ENCODE measurements around the gene MUC5AC.
"Not testable (repeated sequence)": the region's sequence is repeated elsewhere in the genome, so short reads cannot be mapped to it uniquely, and the experiment has no call there.

Gene MUC5AC

DNA sequence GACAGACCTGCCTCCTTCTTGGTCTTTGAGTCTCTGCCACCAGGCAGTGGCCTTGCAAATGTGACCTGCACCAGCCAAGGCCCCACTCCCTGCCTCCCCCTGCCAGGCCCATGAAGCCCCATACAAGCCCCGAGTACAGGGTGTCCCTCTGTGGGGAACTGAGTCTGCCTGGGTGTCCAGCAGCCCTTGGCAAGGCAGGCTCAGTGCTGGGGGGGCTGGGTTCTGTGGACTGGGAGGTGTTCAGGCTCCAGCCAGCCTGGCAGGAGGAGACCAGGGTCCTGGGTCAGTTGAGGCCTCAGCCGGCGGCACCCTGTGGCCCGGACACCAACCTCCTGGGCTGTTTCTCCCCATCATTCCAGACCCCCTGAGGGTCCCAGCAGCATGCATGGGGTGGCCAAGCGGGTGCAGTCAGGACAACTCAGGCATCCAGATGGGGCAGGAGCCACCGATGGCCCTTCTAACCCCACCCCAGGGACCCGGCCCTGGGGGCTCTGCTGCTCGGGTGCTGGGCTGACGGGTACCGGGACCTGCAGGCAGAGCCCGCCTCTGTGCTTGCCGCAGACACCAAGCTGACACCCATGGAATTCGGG, 5.7 kb downstream of the MUC5AC start:
- DNase-seq: no peak

GRCh38 chr11:1163911-1164735, 6.4 kb downstream of the MUC5AC start:
- DNase-seq: no peak

DNA sequence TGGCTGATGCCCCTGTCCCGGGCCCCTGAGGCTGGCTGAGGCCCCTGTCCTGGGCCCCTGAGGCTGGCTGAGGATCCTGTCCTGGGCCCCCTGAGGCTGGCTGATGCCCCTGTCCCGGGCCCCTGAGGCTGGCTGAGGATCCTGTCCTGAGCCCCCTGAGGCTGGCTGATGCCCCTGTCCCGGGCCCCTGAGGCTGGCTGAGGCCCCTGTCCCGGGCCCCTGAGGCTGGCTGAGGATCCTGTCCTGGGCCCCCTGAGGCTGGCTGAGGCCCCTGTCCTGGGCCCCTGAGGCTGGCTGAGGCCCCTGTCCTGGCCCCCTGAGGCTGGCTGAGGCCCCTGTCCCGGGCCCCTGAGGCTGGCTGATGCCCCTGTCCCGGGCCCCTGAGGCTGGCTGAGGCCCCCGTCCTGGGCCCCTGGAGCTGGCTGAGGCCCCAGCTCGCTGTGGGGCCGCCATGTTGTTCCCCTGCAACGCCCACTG, 7.1 kb downstream of the MUC5AC start:
- not testable (repeated sequence) for DNase-seq

DNA sequence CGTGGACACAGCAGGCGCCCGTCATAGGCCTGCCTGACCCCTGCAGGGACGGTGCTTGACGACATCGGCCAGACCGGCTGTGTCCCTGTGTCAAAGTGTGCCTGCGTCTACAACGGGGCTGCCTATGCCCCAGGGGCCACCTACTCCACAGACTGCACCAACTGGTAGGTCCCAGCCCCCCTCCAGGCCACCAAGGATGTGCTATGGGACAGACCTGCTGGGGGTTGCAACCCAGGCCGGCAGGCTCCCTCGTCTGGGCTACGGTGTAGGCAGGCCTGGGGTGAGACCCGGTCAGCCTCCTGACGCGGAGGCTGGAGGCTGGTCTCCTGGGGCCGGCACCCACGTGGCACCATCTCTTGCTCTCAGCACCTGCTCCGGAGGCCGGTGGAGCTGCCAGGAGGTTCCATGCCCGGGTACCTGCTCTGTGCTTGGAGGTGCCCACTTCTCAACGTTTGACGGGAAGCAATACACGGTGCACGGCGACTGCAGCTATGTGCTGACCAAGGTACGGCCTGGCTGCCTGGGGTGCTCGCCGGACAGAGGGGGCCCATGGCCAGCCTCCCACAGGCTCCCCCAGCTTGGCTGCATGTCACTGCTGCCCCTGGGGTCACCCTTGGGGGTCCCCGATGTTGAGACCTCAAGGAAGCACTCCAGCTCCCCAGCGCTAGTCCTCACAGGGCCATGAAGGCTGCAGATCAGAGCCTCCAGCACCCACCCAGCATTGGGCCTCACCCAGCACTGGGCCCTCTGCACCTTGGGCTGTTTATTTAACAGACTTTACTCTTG, 7.7 kb downstream of the MUC5AC start:
- no peak for DNase-seq

- no peak for DNase-seq
These were observed 9.5 kb downstream of the MUC5AC start for GRCh38 chr11:1167256-1167655.

- DNase-seq: no peak
These were observed 10.0 kb downstream of the MUC5AC start for GRCh38 chr11:1167751-1168231.

DNA sequence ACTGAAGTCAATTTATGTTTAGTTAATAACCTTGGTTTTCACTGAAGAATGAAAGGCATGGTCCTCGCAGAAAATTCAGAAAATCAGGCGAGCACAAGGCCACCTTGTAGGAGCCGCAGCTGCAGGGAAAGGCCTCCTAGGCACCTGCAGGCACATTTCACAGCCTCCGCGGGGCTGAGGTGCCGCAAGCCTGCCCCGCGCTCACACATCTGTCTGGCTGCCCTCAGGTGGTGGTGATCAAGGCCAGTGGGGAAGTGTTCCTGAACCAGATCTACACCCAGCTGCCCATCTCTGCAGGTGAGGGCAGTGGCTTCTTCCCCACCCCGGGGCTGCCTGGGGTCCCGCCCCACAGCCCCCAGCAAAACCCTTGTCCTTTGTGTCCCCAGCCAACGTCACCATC, 10.5 kb downstream of the MUC5AC start:
- no peak for DNase-seq

GRCh38 chr11:1168721-1169161, 11.0 kb downstream of the MUC5AC start:
- DNase-seq: no peak

DNA sequence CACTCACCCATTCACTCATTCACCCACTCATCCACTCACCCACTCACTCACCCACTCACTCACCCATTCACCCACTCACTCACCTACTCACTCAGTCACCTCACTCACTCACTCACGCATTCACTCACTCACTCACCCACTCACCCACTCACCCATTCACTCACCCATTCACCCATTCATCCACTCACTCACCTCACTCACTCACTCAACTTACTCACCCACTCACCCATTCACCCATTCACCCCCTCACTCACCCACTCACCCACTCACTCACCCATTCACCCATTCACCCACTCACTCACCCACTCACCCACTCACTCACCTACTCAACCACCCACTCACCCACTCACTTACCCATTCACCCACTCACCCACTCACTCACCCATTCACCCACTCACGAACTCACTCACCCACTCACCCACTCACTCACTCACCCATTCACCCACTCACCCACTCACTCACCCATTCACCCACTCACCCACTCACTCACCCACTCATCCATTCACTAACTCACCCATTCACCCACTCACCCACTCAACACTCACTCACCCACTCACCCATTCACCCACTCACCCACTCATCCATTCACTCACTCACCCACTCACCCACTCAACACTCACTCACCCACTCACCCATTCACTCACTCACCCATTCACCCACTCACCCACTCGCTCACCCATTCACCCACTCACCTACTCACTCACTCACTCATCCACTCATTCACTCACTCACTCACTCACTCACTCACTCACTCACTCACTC, 13.7 kb downstream of the MUC5AC start:
- no peak for DNase-seq

DNA sequence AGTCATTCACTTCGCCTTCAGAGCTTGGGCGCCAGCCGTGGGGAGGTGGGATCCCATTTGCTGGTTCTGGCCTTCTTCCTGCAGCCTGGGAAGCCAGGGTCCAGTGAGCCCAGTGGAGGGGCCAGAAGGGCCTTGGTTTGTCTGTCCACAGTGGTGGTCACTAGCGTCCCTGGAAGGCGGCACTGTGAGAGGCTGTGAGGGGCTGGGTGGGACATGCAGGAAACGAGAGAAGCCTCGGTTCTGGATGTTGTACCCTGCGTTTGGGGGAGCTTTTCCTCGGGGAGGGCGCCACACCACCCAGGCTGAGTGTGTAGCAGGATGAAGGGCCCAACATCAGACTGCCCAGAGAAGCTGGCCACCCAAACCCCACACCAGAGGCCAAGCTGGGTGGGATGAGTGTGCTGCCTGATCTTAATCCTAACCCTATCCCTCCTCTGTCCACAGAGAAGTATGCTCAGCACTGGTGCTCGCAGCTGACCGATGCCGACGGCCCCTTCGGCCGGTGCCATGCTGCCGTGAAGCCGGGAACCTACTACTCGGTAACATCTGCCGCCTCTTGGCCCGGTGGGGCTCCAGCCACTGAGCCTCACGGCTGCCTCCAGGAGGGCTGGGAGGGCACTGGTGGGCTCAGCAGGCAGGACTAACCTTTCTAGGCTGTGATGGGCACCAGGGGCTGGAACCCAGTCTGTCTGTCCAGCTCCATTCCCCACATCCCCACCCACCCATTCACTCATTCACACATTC, 14.4 kb downstream of the MUC5AC start:
- no peak for DNase-seq

- no peak for DNase-seq
These were observed 15.0 kb downstream of the MUC5AC start for GRCh38 chr11:1172729-1173117.

DNA sequence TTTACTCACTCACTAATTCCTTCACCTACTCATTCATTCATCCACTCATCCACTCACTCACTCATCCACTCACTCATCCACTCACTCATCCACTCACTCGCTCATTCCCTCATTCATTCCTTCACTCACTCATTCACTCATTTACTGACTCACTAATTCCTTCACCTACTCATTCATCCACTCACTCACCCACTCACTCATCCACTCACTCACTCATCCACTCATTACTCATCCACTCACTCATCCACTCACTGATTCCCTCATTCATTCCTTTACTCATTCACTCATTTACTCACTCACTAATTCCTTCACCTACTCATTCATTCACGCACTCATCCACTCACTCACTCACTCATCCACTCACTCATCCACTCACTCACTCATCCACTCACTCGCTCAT, 15.6 kb downstream of the MUC5AC start:
- not testable (repeated sequence) for DNase-seq

DNA sequence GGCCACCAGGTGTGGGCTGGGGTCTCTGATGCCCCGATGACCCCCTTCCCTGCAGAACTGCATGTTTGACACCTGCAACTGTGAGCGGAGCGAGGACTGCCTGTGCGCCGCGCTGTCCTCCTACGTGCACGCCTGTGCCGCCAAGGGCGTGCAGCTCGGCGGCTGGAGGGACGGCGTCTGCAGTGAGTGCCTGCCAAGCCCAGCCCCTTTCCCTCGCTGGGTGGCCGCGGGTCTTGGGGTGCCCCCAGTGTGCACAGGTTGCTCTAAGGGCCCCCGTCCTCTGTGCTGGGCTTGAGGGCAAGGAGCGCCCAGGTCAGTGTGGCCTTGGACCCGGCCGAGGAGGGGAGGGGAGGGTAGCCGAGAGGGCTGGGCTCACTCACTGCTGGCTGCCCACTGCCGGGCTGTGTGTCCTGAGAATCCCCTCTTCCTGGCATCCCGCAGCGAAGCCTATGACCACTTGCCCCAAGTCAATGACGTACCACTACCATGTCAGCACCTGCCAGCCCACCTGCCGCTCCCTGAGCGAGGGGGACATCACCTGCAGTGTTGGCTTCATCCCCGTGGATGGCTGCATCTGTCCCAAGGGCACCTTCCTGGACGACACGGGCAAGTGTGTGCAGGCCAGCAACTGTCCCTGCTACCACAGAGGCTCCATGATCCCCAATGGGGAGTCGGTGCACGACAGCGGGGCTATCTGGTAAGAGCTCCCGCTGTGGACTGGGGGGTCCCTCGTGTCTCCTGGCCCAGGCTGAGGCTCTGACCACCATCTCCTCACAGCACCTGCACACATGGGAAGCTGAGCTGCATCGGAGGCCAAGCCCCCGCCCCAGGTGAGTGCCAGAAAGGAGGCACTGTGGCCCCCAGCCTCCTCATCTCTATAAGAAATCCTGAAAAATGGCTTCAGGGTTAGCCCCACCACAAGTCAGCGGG, 17.0 kb downstream of the MUC5AC start:
- DNase-seq: no peak

- DNase-seq: no peak
These were observed 17.9 kb downstream of the MUC5AC start for GRCh38 chr11:1175461-1176223.

DNA sequence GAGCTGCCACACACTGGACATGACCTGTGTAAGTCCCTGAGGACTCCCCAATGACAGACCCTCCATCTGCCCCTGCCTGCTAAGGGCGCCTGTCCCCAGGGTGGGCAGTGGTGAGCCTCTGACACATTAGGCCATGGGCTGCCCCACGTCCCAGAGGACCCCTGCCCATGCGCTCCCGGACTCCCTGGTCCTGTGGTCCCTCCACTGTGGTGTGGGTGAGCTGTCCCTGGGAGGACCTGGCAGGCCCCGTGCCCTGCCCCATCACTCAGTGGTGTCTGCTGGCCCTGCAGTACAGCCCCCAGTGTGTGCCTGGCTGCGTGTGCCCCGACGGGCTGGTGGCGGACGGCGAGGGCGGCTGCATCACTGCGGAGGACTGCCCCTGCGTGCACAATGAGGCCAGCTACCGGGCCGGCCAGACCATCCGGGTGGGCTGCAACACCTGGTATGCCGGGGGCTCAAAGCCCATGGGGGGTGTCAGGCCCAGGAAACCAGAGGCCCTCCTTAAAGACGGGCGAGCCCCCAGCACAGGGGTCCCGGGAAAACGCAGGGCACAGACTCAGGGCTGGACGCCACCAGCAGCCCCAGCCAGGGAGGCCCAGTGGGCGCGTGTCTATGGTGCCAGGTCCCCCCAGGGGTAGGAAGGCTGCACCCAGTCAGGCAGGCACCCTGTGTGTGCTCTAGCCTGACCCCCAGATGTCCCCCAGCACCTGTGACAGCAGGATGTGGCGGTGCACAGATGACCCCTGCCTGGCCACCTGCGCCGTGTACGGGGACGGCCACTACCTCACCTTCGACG, 18.7 kb downstream of the MUC5AC start:
- DNase-seq: no peak

GRCh38 chr11:1177020-1177770, 19.4 kb downstream of the MUC5AC start:
- DNase-seq: no peak

- no peak for DNase-seq
These were observed 20.0 kb downstream of the MUC5AC start for GRCh38 chr11:1177771-1178090.

Data from right kidney (tissue), 1 donor.